Measurements from ENCODE around the gene CSKMT. TPM values are rescaled to one million over a fixed set of nuclear protein-coding genes. Genes with fewer than 3 reads are reported as not detected.
"Not testable (repeated sequence)": the region's sequence is repeated elsewhere in the genome, so short reads cannot be mapped to it uniquely, and the experiment has no call there.

Gene CSKMT
- total RNA-seq, 1 experiment from 2014 or later = 40.1 TPM

DNA sequence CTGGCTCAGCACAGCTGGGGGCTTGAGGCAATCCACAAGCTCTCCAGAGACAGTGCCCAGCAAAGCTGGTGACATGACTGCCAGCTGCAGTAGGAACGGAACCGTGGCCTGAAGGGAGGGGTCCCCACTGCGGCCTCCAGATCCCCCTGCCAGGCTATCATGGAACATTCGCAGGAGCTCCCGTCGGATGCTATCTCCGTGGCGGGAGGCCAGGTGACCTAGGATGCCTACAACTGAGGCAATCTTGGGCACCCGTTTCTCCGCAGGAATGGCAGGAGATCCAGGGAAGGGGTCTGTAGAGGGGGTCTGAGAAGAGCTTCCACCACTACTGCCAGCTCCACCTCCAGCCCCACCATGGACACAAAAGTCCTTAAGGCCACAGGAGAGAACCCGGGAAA, 16.1 kb upstream of the CSKMT start:
- no peak overlapping the region for H3K4me3 ChIP-seq (ENCODE audit: low read depth, low read length)
- H3K4me1 Mint-ChIP-seq (ENCODE audit: low read depth, unreplicated experiment) = peaks cover 7% of the 10 kb centered on the region
- no peak for DNase-seq
- no peaks in the 10 kb centered on the region for H3K27me3 Mint-ChIP-seq (ENCODE audit: insufficient read depth, unreplicated experiment)
- no peak overlapping the region for H3K27ac Mint-ChIP-seq (ENCODE audit: unreplicated experiment)
- H3K27me3 ChIP-seq (replicated peaks; ENCODE audit: control insufficient read depth, insufficient read depth, low read length) = no peaks in the 10 kb centered on the region
- CTCF ChIA-PET = no interaction called here
- no peak overlapping the region for H3K4me3 Mint-ChIP-seq (ENCODE audit: unreplicated experiment)
- H3K9me3 Mint-ChIP-seq (ENCODE audit: unreplicated experiment) = no peaks in the 10 kb centered on the region
- POLR2A ChIA-PET = interaction anchor here (0.6 to 4.5 kb wide), 2 partner anchors 16 to 75 kb away, joined by 3 to 43 read pairs; partner anchors contain the start of genes C11orf98, CSKMT and EEF1G
- intact Hi-C loops (cut with micrococcal nuclease; ENCODE audit: unreplicated experiment) = loop anchor here (5.0 kb wide), 1 partner anchor 37 kb away; the partner anchor contains the start of genes EML3 and ROM1
- peaks cover 3% of the 10 kb centered on the region; the same call in 1 of the 2 replicates for H3K36me3 ChIP-seq (ENCODE audit: control insufficient read depth, insufficient read depth, low read length)
- H3K4me1 ChIP-seq = peaks cover 19% of the 10 kb centered on the region
- no peaks in the 10 kb centered on the region for H3K9me3 ChIP-seq
- no TSS peak for BruUV-seq (replicated peaks)
- TF ChIP-seq, protein P1, sequence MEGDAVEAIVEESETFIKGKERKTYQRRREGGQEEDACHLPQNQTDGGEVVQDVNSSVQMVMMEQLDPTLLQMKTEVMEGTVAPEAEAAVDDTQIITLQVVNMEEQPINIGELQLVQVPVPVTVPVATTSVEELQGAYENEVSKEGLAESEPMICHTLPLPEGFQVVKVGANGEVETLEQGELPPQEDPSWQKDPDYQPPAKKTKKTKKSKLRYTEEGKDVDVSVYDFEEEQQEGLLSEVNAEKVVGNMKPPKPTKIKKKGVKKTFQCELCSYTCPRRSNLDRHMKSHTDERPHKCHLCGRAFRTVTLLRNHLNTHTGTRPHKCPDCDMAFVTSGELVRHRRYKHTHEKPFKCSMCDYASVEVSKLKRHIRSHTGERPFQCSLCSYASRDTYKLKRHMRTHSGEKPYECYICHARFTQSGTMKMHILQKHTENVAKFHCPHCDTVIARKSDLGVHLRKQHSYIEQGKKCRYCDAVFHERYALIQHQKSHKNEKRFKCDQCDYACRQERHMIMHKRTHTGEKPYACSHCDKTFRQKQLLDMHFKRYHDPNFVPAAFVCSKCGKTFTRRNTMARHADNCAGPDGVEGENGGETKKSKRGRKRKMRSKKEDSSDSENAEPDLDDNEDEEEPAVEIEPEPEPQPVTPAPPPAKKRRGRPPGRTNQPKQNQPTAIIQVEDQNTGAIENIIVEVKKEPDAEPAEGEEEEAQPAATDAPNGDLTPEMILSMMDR (IDR thresholded peaks at IDR 0.05; ENCODE audit: insufficient read depth in 1 of 2, low read depth in 1 of 2, low read length in 1 of 2, severe bottlenecking in 1 of 2, unreplicated experiment in 1 of 2) = no peak
- peaks cover 62% of the 10 kb centered on the region for H3K36me3 Mint-ChIP-seq (ENCODE audit: insufficient read depth, unreplicated experiment)

DNA sequence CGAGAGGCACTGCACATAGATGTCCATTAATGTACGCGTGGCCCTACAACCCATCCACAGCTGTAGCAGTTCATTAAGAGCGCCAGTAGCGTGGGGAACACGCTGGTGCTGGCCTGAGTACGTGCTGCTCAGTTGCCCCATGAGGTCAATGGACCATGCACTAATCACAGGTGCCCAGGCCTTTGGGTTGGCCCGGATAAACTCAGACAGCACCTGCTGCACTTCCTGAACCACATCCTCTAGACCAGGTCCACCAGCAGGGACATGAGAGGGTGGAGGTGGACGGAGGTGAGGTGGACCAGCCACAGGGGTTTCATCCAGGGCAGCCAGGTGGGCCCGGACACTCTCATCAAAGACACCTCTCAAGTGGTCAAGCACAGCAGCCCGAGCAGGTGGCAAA, 15.6 kb upstream of the CSKMT start:
- Histone ChIP-seq H3K9me3 (no peaks in the 10 kb centered on the region), H3K36me3 (ENCODE audit: control insufficient read depth, insufficient read depth, low read length) (peaks cover 2% of the 10 kb centered on the region; the same call in 1 of the 2 replicates), H3K4me3 (ENCODE audit: low read depth, low read length) (no peak overlapping the region), H3K4me1 (peaks cover 23% of the 10 kb centered on the region), H3K27me3 (replicated peaks; ENCODE audit: control insufficient read depth, insufficient read depth, low read length) (no peaks in the 10 kb centered on the region)
- Mint-ChIP-seq H3K27ac (ENCODE audit: unreplicated experiment) (no peak overlapping the region), H3K4me3 (ENCODE audit: unreplicated experiment) (no peak overlapping the region), H3K36me3 (ENCODE audit: insufficient read depth, unreplicated experiment) (peaks cover 57% of the 10 kb centered on the region), H3K27me3 (ENCODE audit: insufficient read depth, unreplicated experiment) (no peaks in the 10 kb centered on the region), H3K4me1 (ENCODE audit: low read depth, unreplicated experiment) (peaks cover 7% of the 10 kb centered on the region), H3K9me3 (ENCODE audit: unreplicated experiment) (no peaks in the 10 kb centered on the region)
- TF ChIP-seq, protein P1 (IDR thresholded peaks at IDR 0.05; ENCODE audit: insufficient read depth in 1 of 2, low read depth in 1 of 2, low read length in 1 of 2, severe bottlenecking in 1 of 2, unreplicated experiment in 1 of 2) = no peak
- intact Hi-C loops (cut with micrococcal nuclease; ENCODE audit: unreplicated experiment) = loop anchor here (5.0 kb wide), 1 partner anchor 37 kb away; the partner anchor contains the start of genes EML3 and ROM1
- BruUV-seq (replicated peaks) = no TSS peak
- POLR2A ChIA-PET = interaction anchor here (4.5 kb wide), 1 partner anchor 16 kb away, joined by 43 read pairs; the partner anchor contains the start of genes C11orf98 and CSKMT
- DNase-seq = no peak
- CTCF ChIA-PET = no interaction called here

DNA sequence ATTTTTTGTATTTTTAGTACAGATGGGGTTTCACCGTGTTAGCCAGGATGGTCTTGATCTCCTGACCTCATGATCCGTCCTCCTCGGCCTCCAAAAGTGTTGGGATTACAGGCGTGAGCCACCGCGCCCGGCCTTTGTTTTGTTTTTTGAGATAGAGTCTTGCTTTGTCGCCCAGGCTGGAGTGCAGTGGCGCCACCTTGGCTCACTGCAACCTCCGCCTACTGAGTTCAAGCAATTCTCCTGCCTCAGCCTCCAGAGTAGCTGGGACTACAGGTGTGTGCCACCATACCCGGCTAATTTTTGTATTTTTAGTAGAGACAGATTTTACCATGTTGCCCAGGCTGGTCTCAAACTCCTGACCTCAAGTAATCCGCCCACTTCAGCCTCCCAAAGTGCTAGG, 14.8 kb upstream of the CSKMT start:
- H3K9me3 ChIP-seq; H3K27ac Mint-ChIP-seq (ENCODE audit: unreplicated experiment); H3K4me3 Mint-ChIP-seq (ENCODE audit: unreplicated experiment); H3K4me3 ChIP-seq (ENCODE audit: low read depth, low read length); H3K27me3 ChIP-seq (replicated peaks; ENCODE audit: control insufficient read depth, insufficient read depth, low read length); BruUV-seq (replicated peaks); H3K9me3 Mint-ChIP-seq (ENCODE audit: unreplicated experiment); H3K27me3 Mint-ChIP-seq (ENCODE audit: insufficient read depth, unreplicated experiment); intact Hi-C loops (cut with micrococcal nuclease; ENCODE audit: unreplicated experiment); H3K36me3 ChIP-seq (ENCODE audit: control insufficient read depth, insufficient read depth, low read length); H3K4me1 Mint-ChIP-seq (ENCODE audit: low read depth, unreplicated experiment); DNase-seq: not testable (repeated sequence)
- ChIA-PET CTCF (interaction anchor here (1.0 kb wide), 1 partner anchor 14 kb away, joined by 4 read pairs; the partner anchor contains the start of gene C11orf98), POLR2A (interaction anchor here (1.0 kb wide), 1 partner anchor 14 kb away, joined by 3 read pairs; no protein-coding TSS in a partner anchor)
- peaks cover 16% of the 10 kb centered on the region for H3K4me1 ChIP-seq
- peaks cover 50% of the 10 kb centered on the region for H3K36me3 Mint-ChIP-seq (ENCODE audit: insufficient read depth, unreplicated experiment)

All from Caco-2 (cell line).